Measurements from ENCODE around the gene ETV6. TPM values are rescaled to one million over a fixed set of nuclear protein-coding genes. Genes with fewer than 3 reads are reported as not detected.

Gene ETV6
- polyA plus RNA-seq, 2 of the 4 experiments (the other 2 are of a cell fraction): 4.0 to 7.0 TPM

DNA sequence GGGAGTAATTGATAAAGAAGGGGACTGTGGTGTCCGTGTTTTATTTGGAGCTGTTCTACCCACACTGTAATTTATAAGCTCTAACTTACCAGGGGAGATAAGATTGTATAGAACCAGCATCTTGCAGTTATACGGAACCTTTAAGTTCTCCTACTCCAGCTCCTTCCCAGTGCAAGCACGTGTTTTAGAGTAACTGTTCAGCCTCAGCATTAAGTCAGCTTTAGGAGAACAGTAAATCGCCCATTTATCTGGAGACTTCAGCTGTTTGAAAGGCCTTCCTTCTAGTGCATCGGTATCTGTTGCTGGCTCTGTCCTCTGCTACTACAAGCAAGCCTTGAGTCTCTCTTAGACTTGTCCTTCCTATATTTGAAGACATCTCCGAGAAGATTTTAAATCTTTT, 95.6 kb downstream of the ETV6 start:
- Histone ChIP-seq H3K9me3 (no peaks in the 10 kb centered on the region), H3K4me2 (peak overlapping the region; percentile 52; the same call in 2 of the 3 replicates), H3K27ac (peak overlapping the region; percentile 2 to 65; a peak in 4 of 6 replicates), H3K4me3 (no peak overlapping the region), H3K4me1 (peaks cover 30% of the 10 kb centered on the region; the same call in 2 of the 3 replicates)
- ATAC-seq (no peak), FAIRE-seq (peak; percentile 49), DNase-seq (ENCODE audit: low read depth in 1 of 2, low spot score in 1 of 2) (no peak)
- 90% methylated on average over 6 of the region's 6 CpGs for WGBS (ENCODE audit: missing lambda C conversion rate)
- TF ChIP-seq, protein P1, sequence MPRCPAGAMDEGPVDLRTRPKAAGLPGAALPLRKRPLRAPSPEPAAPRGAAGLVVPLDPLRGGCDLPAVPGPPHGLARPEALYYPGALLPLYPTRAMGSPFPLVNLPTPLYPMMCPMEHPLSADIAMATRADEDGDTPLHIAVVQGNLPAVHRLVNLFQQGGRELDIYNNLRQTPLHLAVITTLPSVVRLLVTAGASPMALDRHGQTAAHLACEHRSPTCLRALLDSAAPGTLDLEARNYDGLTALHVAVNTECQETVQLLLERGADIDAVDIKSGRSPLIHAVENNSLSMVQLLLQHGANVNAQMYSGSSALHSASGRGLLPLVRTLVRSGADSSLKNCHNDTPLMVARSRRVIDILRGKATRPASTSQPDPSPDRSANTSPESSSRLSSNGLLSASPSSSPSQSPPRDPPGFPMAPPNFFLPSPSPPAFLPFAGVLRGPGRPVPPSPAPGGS (IDR thresholded peaks at IDR 0.05): no peak
- TF ChIP-seq FOXS1 (CRISPR knock-in tag; IDR thresholded peaks at IDR 0.05) (no peak), HOXB5 (CRISPR knock-in tag; IDR thresholded peaks at IDR 0.05) (no peak), CHD2 (IDR thresholded peaks at IDR 0.05; ENCODE audit: low read length, partially characterized antibody) (no peak), CBX8 (IDR thresholded peaks at IDR 0.05) (no peak), PHF8 (IDR thresholded peaks at IDR 0.05; ENCODE audit: borderline replicate concordance, low read depth) (no peak), HOXA7 (CRISPR knock-in tag; IDR thresholded peaks at IDR 0.05) (no peak)
- TF ChIP-seq, protein P2, sequence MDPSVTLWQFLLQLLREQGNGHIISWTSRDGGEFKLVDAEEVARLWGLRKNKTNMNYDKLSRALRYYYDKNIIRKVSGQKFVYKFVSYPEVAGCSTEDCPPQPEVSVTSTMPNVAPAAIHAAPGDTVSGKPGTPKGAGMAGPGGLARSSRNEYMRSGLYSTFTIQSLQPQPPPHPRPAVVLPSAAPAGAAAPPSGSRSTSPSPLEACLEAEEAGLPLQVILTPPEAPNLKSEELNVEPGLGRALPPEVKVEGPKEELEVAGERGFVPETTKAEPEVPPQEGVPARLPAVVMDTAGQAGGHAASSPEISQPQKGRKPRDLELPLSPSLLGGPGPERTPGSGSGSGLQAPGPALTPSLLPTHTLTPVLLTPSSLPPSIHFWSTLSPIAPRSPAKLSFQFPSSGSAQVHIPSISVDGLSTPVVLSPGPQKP (IDR thresholded peaks at IDR 0.05; ENCODE audit: low read depth, low read length): no peak
- TF ChIP-seq, protein P3, sequence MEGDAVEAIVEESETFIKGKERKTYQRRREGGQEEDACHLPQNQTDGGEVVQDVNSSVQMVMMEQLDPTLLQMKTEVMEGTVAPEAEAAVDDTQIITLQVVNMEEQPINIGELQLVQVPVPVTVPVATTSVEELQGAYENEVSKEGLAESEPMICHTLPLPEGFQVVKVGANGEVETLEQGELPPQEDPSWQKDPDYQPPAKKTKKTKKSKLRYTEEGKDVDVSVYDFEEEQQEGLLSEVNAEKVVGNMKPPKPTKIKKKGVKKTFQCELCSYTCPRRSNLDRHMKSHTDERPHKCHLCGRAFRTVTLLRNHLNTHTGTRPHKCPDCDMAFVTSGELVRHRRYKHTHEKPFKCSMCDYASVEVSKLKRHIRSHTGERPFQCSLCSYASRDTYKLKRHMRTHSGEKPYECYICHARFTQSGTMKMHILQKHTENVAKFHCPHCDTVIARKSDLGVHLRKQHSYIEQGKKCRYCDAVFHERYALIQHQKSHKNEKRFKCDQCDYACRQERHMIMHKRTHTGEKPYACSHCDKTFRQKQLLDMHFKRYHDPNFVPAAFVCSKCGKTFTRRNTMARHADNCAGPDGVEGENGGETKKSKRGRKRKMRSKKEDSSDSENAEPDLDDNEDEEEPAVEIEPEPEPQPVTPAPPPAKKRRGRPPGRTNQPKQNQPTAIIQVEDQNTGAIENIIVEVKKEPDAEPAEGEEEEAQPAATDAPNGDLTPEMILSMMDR (IDR thresholded peaks at IDR 0.05): no peak
- TF ChIP-seq, protein P4, sequence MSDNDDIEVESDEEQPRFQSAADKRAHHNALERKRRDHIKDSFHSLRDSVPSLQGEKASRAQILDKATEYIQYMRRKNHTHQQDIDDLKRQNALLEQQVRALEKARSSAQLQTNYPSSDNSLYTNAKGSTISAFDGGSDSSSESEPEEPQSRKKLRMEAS (IDR thresholded peaks at IDR 0.05): no peak
- TF ChIP-seq, protein P5, sequence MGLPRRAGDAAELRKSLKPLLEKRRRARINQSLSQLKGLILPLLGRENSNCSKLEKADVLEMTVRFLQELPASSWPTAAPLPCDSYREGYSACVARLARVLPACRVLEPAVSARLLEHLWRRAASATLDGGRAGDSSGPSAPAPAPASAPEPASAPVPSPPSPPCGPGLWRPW (IDR thresholded peaks at IDR 0.05): no peak
- CTCF ChIA-PET: interaction anchor here (1.5 kb wide), 1 partner anchor 288 kb away, joined by 3 read pairs; no protein-coding TSS in a partner anchor
- POLR2A ChIA-PET: interaction anchor here (1.8 kb wide), 1 partner anchor 96 kb away, joined by 14 read pairs; the partner anchor contains the start of gene ETV6

DNA sequence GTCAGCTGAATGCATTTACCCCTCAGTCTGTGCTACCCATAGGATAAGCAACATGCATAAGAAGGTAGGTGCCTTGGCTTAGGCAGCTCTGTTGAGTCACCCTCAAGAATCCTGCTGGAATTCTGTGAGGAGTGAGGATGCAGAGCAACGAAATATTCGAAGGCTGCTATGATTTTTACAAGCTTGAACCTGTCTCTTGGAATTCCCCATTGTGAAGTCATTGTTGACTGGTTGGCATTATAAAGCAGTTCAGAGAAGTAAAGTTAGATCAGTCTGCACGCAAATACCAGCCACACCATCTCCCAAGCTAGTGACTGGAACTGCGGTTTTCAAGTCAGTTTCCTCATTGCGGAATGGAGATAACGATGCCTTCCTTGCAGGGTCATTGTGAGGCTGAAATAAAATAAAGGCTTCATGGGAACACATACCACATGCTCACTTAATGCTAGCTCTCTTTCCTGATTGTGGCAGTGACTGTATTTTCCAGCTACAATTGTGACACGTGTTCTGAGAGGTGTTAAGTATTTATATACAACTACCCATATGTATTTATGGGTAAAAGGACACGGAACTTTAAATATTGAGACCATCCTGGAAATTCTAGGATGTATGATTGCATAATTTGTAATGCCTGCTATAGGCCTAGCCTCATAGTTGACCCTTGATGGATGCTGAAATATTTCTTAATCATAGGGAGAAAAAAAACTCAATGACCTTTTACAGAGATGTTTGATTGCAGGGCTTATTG, 96.7 kb downstream of the ETV6 start:
- H3K4me2 ChIP-seq: peak overlapping the region; percentile 52
- no peaks in the 10 kb centered on the region for H3K9me3 ChIP-seq
- ATAC-seq (peak; percentile 81 to 93), FAIRE-seq (peak; percentile 89), DNase-seq (ENCODE audit: low read depth in 1 of 2, low spot score in 1 of 2) (peak in 1 of 2 experiments; percentile 77)
- H3K4me1 ChIP-seq: peaks cover 30% of the 10 kb centered on the region; the same call in 2 of the 3 replicates
- H3K27ac ChIP-seq: peak overlapping the region; percentile 28 to 65; a peak in 4 of 6 replicates
- CTCF ChIA-PET: interaction anchor here (0.7 to 1.5 kb wide), 2 partner anchors 8 to 287 kb away, joined by 3 read pairs; no protein-coding TSS in a partner anchor
- WGBS (ENCODE audit: missing lambda C conversion rate): 28% methylated on average over 8 of the region's 8 CpGs
- POLR2A ChIA-PET: interaction anchor here (1.8 kb wide), 1 partner anchor 97 kb away, joined by 14 read pairs; the partner anchor contains the start of gene ETV6
- no peak overlapping the region for H3K4me3 ChIP-seq
- no peak for TF ChIP-seq RNF2 (IDR thresholded peaks at IDR 0.05; ENCODE audit: borderline replicate concordance, low read depth)
- TF ChIP-seq, protein P6, sequence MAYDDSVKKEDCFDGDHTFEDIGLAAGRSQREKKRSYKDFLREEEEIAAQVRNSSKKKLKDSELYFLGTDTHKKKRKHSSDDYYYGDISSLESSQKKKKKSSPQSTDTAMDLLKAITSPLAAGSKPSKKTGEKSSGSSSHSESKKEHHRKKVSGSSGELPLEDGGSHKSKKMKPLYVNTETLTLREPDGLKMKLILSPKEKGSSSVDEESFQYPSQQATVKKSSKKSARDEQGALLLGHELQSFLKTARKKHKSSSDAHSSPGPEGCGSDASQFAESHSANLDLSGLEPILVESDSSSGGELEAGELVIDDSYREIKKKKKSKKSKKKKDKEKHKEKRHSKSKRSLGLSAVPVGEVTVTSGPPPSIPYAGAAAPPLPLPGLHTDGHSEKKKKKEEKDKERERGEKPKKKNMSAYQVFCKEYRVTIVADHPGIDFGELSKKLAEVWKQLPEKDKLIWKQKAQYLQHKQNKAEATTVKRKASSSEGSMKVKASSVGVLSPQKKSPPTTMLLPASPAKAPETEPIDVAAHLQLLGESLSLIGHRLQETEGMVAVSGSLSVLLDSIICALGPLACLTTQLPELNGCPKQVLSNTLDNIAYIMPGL (CRISPR knock-in tag; IDR thresholded peaks at IDR 0.05; ENCODE audit: borderline replicate concordance): no peak
- TF ChIP-seq HOXB5 (CRISPR knock-in tag; IDR thresholded peaks at IDR 0.05): no peak
- no peak for TF ChIP-seq RFX5 (IDR thresholded peaks at IDR 0.05)
- TF ChIP-seq, protein P7, sequence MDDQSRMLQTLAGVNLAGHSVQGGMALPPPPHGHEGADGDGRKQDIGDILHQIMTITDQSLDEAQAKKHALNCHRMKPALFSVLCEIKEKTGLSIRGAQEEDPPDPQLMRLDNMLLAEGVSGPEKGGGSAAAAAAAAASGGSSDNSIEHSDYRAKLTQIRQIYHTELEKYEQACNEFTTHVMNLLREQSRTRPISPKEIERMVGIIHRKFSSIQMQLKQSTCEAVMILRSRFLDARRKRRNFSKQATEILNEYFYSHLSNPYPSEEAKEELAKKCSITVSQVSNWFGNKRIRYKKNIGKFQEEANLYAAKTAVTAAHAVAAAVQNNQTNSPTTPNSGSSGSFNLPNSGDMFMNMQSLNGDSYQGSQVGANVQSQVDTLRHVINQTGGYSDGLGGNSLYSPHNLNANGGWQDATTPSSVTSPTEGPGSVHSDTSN (IDR thresholded peaks at IDR 0.05): 0 out of 2 replicates have a peak, but pooled peaks have one; percentile 21
- no peak for TF ChIP-seq HEYL (CRISPR knock-in tag; IDR thresholded peaks at IDR 0.05)
- no peak for TF ChIP-seq JUNB (IDR thresholded peaks at IDR 0.05)
- TF ChIP-seq EHMT2 (IDR thresholded peaks at IDR 0.05; ENCODE audit: low read depth): no peak
- TF ChIP-seq ESRRA (IDR thresholded peaks at IDR 0.05; ENCODE audit: borderline replicate concordance, low read length): no peak
- TF ChIP-seq JUN (IDR thresholded peaks at IDR 0.05): 0 out of 5 replicates have a peak, but pooled peaks of 1 of the 2 experiments have one; percentile 19
- peak in 1 of 2 experiments; percentile 57; a peak in 2 of 4 replicates for TF ChIP-seq CEBPB (IDR thresholded peaks at IDR 0.05)
- peak; percentile 14 to 68; a peak in 1 of 5 replicates for TF ChIP-seq EP300 (IDR thresholded peaks at IDR 0.05)
- TF ChIP-seq, protein P4 (IDR thresholded peaks at IDR 0.05): peak; percentile 68
- no peak for TF ChIP-seq MAZ (IDR thresholded peaks at IDR 0.05; ENCODE audit: borderline replicate concordance, low read depth, low read length)

All from A549 (cell line).